ENCODE results near the gene DAZ4.
"Not testable (repeated sequence)": the region's sequence is repeated elsewhere in the genome, so short reads cannot be mapped to it uniquely, and the experiment has no call there.

DAZ4 gene

GRCh38 chrY:24833619-24834018 lies at the start of gene DAZ4:
Gene DAZ4 (plus strand): TSS chrY:24833919. CDS start chrY:24834127, 208 bp downstream.
- not testable (repeated sequence) for DNase-seq (ENCODE audit: low read depth in 3 of 3, low spot score in 1 of 3)

GRCh38 chrY:24813293-24813692 lies 20.4 kb upstream of the DAZ4 start, which contains the start of gene DAZ3:
Gene DAZ3 (minus strand): TSS chrY:24813393. CDS start chrY:24813185, 208 bp downstream.
- DNase-seq (ENCODE audit: low read depth in 3 of 3, low spot score in 1 of 3): not testable (repeated sequence)

GRCh38 chrY:24821836-24822235 lies 11.9 kb upstream of the DAZ4 start:
- not testable (repeated sequence) for DNase-seq (ENCODE audit: low read depth in 3 of 3, low spot score in 1 of 3)

GRCh38 chrY:24824184-24824879 lies 9.4 kb upstream of the DAZ4 start:
- DNase-seq (ENCODE audit: low read depth in 3 of 3, low spot score in 1 of 3): not testable (repeated sequence)

GRCh38 chrY:24825069-24825468 lies 8.7 kb upstream of the DAZ4 start:
- DNase-seq (ENCODE audit: low read depth in 3 of 3, low spot score in 1 of 3): not testable (repeated sequence)
